GM21367 (cell line): ENCODE results near the gene TRPM2.

Experiments used
- ATAC-seq: cut with Tn5 transposase; IDR thresholded peaks from one replicate; pipeline ENCODE4 v1.9.1; 2021; ENCODE audit not compliant: unreplicated experiment

TRPM2 gene

GRCh38 chr21:44424608-44425306, 71.3 kb downstream of the TRPM2 start:
- ATAC-seq = no peak

- ATAC-seq = no peak
These were observed 72.0 kb downstream of the TRPM2 start for GRCh38 chr21:44425307-44425894.

- no peak for ATAC-seq
These were observed 72.7 kb downstream of the TRPM2 start for GRCh38 chr21:44425895-44426662.

GRCh38 chr21:44426663-44427191, 73.3 kb downstream of the TRPM2 start:
- ATAC-seq = no peak

GRCh38 chr21:44427241-44428120, 74.1 kb downstream of the TRPM2 start:
- ATAC-seq = no peak

- ATAC-seq = no peak
These were observed 75.0 kb downstream of the TRPM2 start for GRCh38 chr21:44428281-44428960.

- no peak for ATAC-seq
These were observed 76.5 kb downstream of the TRPM2 start for GRCh38 chr21:44429894-44430293.

- ATAC-seq = no peak
These were observed 77.9 kb downstream of the TRPM2 start for GRCh38 chr21:44431300-44431699.

GRCh38 chr21:44432841-44433790, 79.7 kb downstream of the TRPM2 start:
- no peak for ATAC-seq

GRCh38 chr21:44433791-44434567, 80.6 kb downstream of the TRPM2 start:
- ATAC-seq = no peak

- no peak for ATAC-seq
These were observed 81.1 kb downstream of the TRPM2 start for GRCh38 chr21:44434568-44434925.

- ATAC-seq = no peak
These were observed 81.7 kb downstream of the TRPM2 start for GRCh38 chr21:44434936-44435635.

GRCh38 chr21:44436111-44436611, 82.7 kb downstream of the TRPM2 start:
- ATAC-seq = no peak

- no peak for ATAC-seq
These were observed 83.5 kb downstream of the TRPM2 start for GRCh38 chr21:44436958-44437357.

GRCh38 chr21:44437371-44437695, 83.9 kb downstream of the TRPM2 start:
- ATAC-seq = no peak

GRCh38 chr21:44437696-44438431, 84.4 kb downstream of the TRPM2 start:
- ATAC-seq = no peak

- no peak for ATAC-seq
These were observed 85.2 kb downstream of the TRPM2 start for GRCh38 chr21:44438531-44439210.
